ENCODE measurements around the gene CBX8.

CBX8 gene

DNA sequence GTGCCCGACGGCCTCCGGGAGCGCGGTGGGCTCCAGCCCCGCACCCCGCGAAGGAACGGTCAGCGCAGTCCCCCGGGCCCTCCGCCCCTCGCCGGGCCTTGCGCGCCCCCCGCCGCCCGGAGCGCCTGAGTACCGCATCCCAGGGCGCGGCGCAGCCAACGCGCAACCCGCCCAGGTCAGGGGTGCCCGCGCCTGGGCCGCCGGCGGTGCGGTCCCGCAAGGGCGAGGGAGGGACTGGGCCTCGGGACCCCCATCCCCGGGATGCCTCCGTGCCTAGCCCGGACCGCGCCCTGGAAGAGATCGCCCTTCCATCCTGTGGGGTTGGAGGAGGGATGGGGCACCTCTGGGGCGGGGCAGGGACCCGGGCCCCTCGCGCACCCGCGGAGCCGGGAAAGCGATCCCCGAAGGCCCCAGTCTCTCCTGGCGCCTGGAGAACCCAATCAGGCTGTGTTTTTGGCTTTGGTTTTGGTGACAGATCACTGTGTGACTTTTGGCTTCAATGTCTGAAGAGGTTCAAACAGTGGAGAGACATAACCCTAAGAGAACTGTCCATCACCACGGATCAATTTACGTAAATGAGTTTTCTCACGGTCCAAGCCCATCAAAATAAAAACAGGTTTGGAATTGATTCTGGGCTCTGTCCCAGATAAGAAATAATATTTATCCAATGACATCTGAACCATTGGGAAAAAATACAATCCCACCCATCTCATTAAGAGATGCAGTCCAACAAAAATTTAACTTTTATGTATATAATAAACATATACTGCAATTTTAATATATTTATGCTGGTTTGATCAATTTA, 48.4 kb downstream of the CBX8 start:
- DNase-seq: no peak

DNA sequence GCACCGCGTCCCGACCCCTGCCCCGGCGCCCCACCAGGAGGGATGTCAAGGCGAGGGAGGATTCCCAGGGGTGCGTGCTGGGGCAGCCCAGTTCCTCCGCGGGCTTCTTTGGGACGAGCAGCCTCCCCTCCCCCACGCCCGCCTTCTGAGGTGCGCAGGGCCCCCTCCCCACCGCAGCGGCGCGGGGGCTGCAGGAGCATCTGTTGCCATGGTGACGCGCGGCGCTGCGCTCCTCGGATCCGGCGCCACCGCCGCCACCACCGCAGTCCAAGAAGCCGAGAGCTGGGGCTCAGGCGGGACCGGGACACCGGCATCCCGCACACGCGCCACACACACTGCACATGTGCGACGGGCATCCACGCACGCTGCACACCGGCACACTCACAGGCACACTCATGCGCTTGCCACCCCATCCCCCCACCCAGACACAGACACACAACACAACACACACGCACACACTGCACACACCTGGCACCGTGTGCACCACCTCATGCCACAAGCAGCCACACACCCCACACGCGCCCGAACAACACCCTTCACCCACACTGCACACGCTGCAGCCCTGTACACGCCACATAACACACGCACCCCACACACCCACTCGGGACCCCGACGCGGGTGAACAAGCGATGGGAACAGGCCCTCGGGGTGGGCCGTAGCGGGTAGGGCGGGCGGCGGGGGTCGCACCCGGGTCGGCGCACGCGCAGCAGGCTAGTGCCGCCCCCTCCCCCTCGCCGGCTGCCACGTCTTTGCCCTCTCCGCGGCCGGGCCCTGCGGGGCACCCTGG, 49.2 kb downstream of the CBX8 start:
- no peak for DNase-seq

DNA sequence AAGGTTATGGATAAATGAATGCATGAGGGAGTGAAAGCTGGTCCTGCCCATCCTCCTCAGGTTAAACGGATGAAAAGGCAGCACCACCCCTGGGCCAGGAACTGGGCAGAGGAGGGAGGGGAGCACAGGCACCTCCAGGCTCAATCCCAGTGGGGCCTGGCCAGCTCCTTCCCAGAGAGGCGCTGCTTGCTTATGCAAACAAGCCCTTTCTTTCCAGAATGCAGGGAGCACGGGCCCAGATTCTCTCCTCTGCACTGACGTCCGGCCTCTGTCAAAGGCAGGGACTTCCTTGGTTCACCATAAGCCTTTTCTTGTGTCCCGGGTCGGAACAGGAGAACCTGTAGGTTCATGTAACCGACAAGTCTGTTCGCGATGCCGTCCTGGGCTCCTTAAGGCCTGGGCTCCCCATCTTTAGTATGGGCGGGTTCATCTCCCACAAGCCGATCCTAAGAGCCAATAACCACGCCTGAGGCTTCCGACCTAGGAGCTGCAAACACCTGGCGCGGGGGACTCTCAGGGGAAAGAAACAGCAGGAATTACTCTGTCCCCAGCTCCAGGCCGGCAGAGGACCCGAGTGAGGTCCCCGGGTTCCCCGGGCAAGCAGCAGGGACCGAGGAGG, 49.9 kb downstream of the CBX8 start:
- no peak for DNase-seq

DNA sequence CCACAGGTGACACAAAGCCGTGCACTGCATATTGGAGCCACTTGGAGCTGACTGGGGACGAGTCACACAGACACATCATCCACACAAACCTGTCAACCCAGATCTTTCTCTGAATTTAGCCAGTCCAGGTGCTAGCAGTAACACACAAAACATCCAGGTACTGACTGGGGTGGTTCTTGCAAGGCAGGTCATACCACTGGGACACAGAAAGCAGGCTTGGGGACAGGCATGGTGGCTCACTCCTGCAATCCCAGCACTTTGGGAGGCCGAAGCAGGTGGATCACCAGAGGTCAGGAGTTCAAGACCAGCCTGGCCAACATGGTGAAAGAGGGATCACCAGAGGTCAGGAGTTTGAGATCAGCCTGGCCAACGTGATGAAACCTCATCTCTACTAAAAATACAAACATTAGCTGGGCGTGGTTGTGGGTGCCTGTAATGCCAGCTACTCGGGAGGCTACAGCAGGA, 51.2 kb downstream of the CBX8 start:
- DNase-seq: no peak

DNA sequence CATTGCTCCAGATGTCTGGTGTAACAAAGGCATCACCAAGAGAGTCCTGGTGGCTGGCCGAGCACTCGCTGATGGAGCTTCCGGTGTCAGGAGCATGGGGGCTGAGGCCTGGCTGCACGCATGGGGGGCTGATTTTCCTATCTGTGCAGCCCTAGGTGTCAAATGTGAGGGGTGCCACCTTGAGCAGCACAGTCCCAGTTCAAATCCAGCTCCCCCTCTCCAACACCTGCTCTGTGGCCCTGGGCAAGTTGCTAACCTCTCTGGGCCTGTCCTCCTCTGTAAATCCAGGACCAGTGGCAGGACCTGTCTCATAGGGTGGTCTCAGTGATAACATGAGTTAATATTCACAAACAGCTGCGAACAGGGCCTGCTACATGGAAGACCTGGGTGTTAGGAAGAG, 53.3 kb downstream of the CBX8 start:
- DNase-seq: no peak

DNA sequence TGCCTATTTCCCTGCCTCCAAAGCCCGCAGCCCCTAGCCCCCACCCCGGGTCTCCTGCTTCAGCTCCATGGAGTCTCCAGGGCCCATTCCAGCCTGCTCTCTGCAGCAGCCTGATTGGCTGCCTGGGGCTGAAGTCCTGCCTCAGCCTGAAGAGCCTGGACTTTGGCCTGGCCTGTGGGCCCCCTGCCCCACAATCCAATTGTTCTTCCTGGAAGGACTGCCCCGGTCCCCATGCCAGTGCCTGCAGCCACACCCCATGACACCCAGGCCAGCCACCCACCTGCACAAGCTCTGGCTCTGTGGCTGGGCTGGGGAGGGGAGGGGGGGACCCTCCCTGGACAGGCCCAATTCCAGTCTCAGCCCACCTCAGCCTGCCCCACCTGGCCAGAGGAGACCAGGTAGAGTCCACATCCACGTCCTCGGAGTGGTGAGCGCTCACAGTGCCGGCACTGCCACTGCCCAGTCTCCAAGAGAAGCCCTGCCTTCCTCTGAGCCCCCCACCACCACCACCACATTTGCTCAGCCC, 53.9 kb downstream of the CBX8 start:
- DNase-seq: no peak

DNA sequence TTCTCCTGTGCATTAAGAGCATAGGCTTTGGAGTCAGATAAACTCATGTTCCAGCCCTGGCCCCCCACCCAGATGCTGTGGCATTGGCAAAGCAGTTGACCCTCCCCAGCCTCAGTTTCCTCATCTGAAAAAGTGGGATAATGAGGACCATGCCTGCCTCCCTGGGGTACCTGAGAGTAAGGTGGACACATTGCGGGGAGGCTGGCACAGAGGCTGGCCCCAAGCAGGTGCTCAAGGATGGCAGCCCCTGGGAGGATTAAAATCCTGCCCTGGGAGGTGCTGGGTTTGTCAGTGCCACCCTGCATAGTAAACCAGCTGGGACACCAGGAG, 54.3 kb downstream of the CBX8 start:
- DNase-seq: no peak
